SK-N-MC (cell line): ENCODE results near the gene PLA2G4E.

Experiments used
- EZH2 ChIP-seq: fragments of 200-600 bp; sonication (generic); IDR thresholded peaks from one replicate; pipeline ENCODE4 v1.6.1; 2017; ENCODE audit warnings: antibody characterized with exemption
- POLR2AphosphoS5 ChIP-seq: IDR thresholded peaks from 2 replicates; pipeline ENCODE4 v1.6.1; 2012; ENCODE audit warnings: mild to moderate bottlenecking, low read depth, low read length, borderline replicate concordance

DNA sequence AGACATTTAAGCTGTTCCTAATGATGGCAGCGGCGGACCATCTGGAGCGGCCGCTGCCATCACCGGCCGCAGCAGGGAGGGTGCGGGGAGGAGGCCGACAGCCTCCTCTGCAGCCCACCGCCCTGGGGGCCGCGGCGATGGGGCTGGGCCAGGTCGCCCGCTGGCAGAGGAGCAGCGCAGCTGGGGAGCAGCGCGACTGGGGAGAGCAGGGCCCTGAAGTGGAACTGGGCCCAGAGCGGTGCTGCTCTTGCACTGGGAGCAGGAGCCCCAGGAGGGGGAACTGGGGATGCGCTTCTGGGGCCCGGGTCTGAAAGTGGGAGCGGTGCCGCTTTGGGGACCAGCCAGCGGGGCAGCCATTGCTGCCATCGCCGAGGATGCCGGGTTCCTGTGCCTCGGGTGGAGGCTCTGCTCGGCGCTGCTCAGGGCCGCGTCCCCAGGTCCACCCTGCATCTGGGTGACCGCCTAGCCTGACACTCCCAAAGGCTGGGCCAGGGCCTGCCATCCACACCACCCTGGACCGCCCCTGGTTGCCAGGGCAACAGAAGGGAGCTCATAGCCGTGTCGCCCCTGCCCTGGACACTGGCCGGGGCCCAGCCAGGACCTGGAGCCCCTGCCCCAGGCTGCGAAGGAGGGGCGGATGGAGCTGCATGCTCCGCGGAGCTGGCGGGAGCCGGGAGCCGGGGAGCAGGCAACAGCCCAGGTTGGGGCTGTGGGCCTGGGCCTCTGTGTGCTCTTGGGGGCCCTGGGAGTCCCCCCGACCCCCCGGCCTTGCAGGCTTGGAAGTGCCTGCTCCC, 15.5 kb upstream of the PLA2G4E start:
- TF ChIP-seq POLR2AphosphoS5 (no peak), EZH2 (no peak)
